SKM-1 (cell line): ENCODE measurements around the gene AXL.
"Not testable (repeated sequence)": the region's sequence is repeated elsewhere in the genome, so short reads cannot be mapped to it uniquely, and the experiment has no call there.

Source experiments
- DNase-seq: peaks from one replicate; lab custom pipeline; 2025; ENCODE audit not compliant: unreplicated experiment; lab: John Stamatoyannopoulos, UW

The AXL gene

DNA sequence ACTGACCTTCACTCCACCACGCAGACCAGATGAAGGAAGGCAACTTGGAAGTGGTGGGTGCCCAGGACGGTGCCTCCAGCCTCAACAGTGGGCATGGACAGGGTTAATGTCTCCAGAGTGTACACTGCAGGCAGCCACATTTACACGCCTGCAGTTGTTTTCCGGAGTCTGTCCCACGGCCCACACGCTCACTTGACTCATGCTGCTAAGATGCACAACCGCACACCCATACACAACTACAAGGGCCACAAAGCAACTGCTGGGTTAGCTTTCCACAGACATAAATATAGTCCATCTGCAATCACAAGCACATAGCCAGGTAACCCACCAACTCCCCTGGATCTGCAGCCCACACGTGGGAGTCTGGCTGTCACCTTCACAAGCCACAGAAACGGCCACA lies 12.6 kb upstream of the AXL start:
- no peak for DNase-seq

DNA sequence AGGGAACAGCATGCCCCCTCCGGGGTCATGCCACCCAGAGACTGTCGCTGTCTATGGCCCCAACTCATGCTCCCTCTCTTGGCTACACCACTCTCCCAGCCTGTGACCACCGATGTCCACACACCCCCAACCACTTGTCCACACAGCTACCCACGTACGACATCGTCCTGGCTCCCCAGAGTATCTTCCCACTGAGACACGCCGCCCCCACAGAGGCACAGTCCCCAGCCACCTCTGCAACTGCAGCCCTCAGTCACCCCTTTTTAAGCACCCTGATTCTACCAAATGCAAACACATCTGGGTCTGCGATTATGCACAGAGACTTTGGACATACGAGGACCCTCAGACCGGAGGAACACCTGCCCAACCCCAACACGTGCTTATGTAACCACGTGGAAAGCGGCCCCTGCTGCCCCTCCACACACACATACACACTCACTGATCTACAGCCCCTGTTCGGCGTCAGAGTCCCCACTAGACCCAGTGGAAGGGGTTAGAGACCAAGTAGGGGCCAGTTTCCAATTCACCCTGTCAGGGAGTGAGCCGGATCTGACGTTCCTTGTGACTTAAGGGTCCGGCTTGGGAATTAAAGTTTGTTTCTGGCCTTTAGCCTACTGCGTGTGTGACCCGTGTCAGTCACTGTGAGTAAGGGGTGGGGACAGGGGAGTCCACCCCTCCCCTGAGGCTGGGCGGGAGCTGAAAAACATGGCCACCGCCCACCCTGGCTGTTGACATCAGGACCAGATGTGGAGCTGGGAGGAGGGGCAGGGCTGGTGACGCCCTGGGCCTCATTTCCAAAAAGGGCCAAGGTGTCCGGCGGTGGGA lies 11.9 kb upstream of the AXL start:
- DNase-seq = no peak

DNA sequence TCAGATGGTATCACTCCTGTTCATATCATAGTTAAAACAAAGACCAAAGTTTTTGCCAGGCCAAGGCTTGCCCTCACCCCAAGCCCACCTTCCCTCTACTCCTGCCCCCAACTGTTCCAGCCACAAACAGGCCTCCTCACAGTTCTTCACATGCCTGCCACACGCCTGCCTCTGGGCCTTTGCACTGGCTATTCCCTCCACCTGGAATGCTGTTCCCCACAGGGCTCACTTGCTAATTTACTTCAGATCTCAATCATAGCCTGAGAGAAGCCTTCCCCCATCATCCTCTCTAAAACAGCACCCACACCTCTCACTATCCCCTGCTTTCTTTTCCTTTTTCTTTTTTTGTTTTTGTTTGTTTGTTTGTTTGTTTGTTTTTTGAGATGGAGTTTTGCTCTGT lies 4.9 kb upstream of the AXL start:
- DNase-seq = no peak

DNA sequence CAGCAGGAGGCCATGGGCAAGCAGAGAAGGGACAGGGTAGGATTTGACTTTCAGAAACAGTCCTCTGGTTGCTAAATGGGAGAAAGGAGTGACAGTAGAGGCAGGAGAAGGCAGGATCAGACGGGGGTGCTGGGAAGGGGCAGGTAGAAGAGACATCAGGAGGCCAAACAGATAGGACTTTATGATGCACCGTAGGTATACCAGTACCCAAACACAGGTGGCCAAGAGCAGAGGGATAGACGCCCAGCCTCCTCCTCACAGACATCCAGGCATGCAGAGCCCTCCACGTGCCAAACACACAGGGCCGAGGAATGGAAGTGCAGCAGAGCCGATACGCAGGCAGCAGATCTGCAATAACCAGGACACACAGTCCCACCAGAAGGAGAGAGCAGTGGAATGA lies 1.3 kb upstream of the AXL start:
- no peak for DNase-seq

DNA sequence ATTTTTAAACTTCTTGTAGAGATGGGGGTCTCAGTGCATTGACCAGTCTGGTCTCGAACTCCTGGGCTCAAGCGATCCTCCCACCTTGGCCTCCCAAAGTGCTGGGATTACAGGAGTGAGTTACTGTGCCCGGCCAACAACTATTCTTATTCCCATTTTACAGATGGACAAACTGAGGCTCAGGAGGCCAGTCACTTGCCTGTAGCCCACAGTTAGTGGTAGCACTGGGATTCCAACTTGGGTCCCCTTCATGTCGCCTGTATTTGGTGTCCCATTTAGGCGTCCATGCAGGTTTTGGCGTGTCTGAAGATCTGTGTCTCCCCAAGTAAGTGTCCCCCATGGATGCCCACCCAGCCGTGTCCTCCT lies 791 bp upstream of the AXL start:
- DNase-seq = no peak

DNA sequence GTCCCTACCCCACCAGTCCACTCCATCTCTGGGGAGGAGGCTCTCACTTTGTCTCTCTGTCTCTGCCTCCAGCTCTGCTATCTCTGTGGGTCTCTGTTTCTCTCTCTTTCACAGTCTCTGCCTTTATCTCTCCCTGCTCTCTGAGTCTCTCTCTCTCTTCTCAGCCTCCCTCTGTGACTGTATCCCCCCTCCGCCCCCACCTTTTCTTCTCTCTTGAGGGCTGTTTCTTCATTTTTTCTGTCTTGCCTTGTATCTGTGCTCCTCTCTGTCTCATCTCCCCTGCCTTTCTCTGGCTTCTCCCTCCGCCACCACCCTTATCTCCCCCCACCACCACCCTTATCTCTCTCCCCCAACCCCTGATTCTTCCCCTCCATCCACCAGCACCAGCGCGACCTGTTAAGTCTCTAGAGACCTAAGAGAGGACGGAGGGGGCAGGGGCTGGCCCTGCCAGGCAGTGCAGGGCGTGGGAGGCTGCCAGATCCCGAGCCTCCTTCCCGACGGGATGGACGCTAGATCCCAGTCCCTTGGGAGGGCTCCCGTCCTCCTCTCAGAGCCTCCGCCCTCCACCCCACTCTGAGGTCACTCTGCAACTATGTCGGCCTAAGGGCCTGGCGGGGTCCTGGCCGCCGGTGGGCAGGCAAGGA lies 1.0 kb downstream of the AXL start:
- no peak for DNase-seq

DNA sequence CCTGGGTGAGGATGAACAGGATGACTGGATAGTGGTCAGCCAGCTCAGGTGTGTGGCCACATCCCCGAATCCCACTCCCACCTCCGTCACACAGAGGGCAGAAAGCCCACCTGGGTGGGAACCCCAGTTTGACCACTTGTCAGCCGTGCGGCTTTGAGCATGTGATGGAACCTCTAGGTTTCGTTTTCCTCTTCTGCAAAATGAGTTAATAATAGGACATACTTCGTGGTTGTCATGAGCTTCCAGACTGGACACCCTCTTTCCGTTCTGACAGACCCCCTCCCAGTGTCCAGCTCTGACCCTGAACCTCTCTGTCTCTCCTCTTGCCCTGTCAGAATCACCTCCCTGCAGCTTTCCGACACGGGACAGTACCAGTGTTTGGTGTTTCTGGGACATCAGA lies 1.8 kb downstream of the AXL start:
- DNase-seq = no peak

DNA sequence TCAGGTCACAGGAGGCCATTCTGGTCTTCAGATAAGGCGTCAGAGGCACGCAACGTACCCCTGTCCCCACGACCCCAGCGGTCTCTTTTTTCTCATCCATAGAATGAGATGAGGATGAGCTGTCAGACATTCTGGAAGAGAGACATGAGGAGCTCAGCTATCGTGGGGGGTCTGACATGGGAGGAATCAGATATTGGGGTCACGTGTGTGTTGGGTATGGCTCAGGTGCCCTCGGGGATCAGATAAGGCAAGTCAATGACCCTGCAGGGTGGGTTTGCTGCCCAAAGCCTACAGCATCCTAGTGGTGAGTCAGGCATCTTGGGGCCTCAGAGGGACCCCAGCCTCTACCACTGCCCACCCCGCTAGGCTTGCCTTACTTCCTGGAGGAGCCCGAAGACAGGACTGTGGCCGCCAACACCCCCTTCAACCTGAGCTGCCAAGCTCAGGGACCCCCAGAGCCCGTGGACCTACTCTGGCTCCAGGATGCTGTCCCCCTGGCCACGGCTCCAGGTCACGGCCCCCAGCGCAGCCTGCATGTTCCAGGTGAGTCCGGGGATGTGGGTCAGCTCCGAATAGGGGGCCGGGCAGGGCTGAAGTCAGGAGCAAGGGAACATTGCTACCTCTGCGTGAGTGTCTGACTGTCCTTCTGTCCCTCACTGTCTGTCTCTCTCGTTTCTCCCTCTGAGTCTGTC lies 2.6 kb downstream of the AXL start:
- DNase-seq = no peak

DNA sequence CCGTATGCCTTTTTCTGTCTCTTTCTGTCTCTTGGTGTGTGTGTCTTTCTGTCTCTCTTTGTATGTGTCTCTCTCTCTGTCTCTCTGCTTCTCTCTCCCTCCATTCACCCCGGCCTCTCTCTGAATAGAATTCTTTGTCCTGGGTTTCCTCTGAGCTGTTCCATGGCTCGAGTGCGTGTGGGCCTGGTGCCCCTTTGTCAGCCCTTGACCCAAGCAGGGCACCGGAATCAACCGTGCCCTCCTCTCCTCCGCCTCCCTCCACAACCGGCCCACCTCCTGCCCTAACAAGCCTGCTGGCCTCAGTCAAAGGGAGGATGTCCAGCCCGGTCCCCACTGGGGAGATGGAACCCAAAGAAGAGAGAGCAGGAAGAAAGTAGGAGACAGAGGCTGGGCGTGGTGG lies 3.2 kb downstream of the AXL start:
- no peak for DNase-seq

DNA sequence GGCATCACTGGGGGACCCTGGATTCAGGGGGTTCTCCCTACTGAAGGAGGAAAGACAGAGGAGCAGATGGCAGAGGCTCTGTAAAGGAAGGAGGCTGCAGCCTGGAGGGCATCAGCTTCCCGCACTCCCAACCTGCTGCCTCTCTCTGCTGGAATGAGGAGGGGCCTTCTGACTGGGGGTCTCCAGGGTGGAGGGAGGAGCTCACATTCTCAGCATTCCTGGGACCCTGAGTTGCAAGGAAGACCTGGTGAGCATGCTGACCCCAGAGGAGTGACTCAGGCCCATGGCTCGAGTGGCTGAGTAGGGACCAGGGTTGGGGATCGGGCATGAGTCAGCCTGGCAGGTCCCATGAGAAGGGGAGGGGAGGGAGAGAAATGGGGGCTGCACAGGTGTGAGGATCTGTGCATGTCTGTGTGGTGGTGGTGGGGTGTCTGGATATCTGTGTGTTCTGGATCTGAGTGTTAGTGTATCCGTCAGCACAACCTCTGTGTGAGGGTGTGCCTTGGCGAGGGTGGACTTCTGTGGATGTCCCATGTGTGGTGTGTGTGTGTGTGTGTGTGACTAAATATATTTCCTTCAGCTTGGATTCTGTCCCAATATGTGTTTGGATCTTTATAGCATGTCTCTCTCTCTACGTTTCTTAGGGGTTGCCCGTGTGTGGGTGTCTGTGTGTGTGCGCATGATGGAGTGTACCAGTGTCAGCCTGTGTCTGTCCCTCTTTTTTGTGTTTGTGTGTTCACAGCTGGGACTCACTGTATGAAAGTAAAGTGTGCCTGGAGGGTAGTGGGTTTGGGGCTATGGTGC lies 4.6 kb downstream of the AXL start:
- no peak for DNase-seq

DNA sequence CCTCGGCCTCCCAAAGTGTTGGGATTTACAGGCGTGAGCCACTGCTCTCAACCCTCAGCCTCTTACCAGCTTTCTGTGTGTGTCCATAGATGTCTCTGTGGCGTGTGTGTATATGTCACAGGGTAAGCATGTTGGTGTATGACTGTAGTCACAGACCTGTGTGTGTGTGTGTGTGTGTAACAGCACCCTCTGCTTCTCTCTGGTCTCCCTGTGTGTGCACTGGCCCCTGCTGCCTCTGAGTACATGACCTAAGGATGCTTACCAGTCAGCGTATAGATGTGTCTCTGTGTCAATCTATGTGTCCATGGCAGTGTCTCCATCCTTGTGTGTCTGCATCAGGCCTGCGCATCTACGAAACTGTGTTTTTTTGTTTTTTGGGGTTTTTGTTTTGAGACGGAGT lies 5.6 kb downstream of the AXL start:
- DNase-seq = no peak

DNA sequence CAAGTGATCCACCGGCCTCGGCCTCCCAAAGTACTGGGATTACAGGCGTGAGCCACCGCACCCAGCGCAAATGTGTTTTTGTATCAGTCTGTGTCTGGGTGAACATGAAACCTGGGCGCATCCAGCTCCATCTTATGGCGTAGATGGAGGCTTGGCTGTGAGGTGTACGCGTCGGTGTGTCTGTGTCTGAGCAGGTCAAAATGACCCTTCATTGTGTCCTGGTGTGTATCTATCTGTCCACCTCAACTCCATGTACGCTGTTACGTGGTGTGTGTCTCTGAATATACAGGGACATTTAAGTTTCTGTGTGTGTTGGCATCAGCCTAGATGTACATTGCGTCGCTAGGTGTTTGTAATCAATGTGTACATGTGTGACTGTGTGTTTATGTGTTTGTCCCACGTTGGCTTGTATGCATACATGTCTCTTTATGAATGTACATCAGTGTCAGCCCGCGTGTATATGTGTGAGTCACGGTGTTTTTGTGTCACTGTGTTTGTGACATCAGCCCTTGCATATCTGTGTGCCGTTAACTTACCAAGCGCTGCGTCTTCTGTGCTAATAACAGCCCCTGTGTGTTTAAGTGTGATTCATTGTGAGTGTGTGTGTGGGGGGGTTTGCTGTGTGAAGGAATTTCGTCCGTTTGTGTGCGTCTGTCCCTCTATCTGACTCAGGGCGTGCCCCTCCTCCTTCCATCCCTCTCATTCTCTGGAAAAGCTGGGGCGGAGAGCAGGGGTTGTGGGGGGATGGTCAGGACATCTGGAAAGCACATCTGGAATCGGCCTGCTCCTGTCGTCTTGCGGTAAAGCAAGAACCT lies 6.4 kb downstream of the AXL start:
- no peak for DNase-seq

DNA sequence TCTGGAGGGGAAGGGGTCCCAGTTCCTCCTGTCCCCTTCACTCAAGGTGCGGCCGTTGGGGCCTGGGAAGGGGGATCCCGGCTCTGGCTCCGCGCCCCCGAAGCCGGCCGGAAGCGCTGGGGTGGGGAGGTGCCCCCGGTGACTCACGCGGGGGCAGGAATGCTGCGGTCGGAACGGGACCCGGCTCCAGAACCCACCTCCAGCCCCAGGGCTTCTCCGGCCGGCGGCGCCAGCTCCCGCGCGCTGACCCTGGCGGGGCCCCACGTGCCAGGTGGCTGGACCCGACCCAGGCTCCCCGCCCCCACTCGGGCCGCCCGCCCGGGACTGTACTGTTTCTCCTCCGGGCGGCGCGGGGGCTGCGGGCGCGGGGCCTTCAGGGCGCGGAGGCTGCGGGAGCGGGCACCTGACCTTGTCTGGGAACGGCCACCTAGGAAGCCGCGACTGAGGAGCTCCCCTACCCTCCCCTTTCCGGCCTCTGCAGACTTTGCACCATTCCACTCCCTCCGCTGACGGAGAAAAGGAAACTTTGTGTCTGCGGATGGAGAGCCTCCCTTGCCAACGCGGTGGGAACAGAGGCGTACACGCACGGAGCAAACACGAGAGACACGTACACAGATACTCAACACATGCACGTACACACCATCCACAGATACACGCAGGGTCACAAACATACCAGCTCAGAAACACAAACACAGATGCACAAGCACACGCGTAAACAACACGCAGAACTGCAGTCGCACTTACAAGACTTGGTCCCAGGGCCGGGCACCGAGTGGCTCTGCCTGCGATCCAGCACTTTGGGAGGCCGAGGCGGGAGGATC lies 7.2 kb downstream of the AXL start:
- no peak for DNase-seq

DNA sequence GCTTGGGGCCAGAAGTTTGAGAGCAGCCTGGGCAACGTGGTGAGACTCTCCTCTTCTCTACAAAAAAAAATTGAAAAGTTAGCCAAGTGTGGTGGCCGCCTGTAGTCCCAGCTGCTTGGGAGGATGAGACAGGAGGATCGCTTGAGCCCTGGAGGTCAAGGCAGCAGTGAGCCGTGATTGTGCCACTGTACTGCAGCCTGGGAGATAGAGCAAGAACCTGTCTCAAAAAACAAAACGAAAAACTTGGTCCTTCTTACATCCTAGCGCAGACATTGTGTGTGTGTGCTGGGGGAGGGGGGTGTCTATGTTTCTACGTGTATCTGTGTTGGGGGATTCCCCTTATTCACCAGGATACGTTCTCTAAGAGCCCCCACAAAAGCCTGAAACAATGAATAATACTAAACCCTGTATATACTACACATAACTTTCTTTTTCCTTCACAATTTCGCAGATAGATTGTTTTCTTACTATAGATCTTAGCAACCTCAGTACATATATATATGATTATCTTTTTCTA lies 7.9 kb downstream of the AXL start:
- DNase-seq = no peak

DNA sequence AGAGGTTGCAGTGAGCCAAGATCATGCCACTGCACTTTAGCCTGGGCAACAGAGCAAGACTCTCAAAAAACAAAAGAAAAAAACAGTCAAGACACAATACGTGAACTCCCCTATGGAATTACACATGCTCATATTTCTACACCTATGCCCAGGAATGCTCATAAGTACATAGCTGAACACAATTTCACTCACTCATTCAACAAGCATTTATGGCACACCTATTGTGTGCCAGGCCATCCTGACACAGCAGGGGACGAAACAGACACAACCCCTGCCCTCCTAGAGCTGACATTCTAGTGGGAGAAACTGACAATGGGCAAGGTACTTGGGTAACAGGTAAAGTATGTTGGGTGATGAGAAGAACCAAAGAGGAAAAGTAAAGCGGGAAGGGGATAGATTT lies 9.5 kb downstream of the AXL start:
- no peak for DNase-seq

DNA sequence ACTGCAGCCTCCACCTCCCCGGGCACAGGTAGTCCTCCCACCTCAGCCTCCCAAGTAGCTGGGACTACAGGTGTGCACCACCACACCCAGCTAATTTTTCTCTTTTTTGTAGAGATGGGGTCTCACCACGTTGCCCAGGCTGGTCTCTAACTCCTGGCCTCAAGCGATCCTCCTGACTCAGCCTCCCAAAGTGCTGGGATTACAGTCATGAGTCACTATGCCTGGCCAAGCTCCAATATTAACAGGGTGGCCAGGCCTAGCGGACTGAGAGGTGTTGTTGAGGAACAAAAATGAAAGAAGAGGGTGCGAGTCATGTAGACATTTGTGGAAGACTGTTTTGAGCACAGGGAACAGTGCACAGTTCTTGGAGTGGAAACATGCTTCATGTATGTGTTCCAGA lies 10.3 kb downstream of the AXL start:
- DNase-seq = not testable (repeated sequence)

DNA sequence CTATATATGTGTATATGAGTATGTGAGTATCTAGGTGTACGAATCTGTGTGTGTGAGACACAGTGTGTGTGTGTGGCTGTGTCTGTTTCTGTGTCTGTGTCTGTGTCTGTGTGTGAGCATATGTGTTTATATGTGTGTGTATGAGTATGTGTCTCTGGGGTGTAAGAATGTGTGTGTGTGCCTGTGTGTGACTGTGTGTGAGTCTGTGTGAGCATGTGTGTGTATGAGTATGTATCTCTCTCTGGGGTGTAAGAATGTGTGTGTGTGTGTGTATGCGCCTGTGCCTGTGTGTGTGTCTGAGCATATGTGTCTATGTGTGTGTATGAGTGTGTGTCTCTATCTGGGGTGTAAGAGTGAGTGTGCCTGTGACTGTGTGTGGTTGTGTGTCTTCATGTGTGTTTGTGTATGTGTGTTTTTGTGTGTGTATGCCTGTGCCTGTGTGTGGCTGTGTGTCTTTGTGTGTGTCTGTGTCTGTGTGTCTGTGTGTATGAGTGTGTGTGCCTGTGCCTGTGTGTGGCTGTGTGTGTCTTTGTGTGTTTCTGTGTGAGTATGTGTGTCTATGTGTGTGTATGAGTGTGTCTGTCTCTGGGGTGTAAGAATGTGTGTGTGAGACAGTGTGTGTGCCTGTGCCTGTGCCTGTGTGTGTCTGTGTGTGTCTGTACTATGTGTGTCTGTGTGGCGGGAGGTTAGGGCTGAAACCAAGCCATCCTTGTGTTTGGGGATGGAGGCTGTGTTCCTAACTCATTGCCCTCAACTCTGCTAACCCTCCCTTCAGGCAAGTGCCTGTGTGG lies 11.2 kb downstream of the AXL start:
- DNase-seq = no peak

DNA sequence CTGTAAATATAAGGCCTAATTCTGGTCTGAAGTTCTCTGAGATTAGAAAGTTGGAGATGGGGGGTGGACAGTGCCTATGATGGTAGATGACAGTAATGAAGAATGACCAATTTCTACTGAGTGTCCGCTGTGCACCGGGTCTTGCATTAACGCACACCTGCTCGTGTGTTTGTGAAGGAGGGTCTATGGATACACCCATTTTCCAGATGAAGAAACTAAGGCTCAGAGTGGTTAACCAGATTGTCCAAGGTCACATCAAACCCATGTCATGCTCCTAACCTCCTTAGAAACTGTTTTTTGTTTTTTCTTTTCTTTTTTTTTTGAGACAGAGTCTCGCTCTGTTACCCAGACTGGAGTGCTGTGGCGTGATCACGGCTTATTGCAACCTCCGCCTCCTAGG lies 13.7 kb downstream of the AXL start:
- DNase-seq = no peak

DNA sequence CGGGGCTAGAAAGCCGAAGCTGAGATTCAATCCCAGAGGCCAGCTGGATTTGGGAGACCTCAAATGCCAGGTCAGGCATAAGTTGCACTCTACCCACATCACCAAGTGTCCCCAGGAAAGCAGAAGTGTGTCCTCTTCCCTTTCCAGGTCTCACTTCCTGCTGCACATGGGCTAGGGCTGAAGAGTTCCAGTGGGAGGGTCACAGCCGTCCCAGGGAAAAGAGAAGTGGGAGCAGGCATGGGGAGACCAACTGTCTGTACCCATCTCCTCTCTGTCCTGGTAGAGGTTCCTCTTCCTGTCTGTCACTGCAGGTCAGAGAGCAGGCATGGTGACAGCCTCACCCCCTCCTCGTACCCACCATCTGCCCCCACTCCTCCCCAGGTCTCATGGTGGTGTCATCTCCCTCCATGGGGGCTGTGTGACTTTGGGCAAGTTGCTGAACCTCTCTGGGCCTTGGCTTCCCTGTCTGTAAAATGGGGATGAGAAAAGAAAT lies 14.8 kb downstream of the AXL start:
- DNase-seq = peak; percentile 46
